Mucosa of gallbladder (tissue), 1 donor: ENCODE results near the gene C2CD3. TPM values are rescaled to one million over a fixed set of nuclear protein-coding genes. Genes with fewer than 3 reads are reported as not detected.
"Not testable (repeated sequence)": the region's sequence is repeated elsewhere in the genome, so short reads cannot be mapped to it uniquely, and the experiment has no call there.

Experiments used
- DNase-seq: peaks from one replicate; pipeline ENCODE4 v3.0.0-alpha.2; 2020; ENCODE audit warnings: low spot score
- total RNA-seq: library from RNA; stranded (reverse); gene quantifications from one replicate; pipeline ENCODE4 v1.2.1, GENCODE V29; 2021
- donor health status: DM: no; HTN: no; CAD: no.

Gene C2CD3
- total RNA-seq, 1 donor from 2014 or later, result 24.8 TPM

DNA sequence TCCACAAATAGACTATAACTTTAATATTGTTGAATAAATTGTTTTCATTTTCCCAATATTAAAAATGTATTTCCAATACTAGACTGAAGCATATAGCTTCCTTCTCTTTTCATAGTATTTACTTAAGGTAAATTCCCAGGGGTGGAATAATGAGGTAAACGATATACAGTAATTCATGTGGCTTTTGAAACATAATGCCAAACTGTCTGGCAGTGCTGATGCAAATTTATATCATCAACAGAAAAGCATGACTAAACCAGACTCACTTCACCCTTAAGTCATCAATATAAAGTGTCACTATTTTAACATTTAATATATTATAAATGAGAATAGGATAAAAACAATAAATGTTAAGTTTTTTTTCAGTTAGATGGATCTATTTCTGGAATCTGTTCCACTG, 13.6 kb downstream of the C2CD3 start:
- no peak for DNase-seq

- no peak for DNase-seq
Observed at GRCh38 chr11:74154620-74155281, 16.1 kb downstream of the C2CD3 start.

- DNase-seq, result no peak
Observed at GRCh38 chr11:74153224-74153623, 17.6 kb downstream of the C2CD3 start.

DNA sequence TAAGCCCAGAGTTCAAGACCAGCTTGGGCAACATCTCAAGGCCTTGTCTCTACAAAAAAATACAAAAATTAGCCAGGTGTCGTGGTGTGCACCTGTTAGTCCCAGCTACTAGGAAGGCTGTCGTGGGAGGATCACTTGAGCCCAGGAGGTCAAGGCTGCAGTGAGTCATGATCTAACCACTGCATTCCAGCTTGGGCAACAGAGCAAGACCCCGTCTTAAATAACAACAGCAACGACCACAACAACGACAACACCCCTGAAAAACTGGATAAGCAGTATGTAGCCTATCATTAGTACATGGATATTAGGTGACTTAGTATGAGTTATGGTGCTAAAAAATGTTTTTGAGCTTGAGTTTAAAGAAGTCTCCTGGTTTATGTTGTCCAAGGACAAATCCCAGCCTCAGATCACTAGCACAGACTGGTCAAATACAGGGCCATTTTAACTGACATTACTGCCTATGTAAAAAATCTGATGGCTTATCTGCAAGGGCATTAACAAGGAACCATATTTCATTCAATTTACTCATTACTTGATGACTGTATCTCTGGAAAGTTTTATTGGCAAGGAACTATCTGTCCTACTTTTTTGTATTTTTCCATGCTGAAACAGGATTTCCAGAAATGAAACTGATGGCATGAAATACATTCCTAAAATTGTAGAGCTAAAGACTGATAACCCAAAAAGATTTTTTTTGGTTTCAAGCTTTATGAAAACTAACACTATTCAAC, 23.4 kb downstream of the C2CD3 start:
- DNase-seq, result no peak

DNA sequence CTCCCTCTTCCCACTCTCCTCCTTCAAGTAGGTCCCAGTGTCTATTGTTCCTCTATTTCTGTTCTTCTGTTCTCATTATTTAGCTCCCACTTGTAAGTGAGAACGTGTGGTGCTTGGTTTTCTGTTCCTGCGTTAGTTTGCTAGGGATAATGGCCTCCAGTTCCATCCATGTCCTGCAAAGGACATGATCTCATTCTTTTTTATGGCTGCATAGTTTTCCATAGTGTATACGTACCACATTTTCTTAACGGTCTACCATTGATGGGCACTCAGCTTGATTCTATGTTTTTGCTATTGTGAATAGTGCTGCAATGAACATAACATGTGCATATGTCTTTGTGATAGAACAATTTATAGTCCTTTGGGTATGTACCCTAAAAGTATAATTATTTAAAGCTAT, 26.2 kb downstream of the C2CD3 start:
- DNase-seq, result no peak

DNA sequence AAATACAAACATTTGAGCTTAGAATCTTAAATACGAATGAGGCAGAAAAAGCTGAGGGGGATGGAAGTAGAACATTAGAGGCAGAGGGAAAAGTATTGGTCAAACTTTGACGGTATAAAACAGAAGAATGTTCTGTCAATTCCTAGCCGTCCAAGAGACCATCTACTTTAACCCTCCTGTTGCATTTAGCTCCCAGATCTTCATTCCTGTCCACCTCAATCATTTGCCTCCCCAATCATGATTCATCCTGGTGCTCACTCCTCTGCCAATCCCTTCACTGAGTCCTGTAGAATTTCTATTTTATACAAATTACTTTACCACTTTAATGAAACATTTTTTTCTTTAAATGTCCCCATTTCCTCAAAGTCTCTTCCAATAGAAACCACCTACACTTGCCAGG, 28.2 kb downstream of the C2CD3 start:
- DNase-seq, result no peak

- DNase-seq, result no peak
Observed at GRCh38 chr11:74141908-74142307, 28.9 kb downstream of the C2CD3 start.

DNA sequence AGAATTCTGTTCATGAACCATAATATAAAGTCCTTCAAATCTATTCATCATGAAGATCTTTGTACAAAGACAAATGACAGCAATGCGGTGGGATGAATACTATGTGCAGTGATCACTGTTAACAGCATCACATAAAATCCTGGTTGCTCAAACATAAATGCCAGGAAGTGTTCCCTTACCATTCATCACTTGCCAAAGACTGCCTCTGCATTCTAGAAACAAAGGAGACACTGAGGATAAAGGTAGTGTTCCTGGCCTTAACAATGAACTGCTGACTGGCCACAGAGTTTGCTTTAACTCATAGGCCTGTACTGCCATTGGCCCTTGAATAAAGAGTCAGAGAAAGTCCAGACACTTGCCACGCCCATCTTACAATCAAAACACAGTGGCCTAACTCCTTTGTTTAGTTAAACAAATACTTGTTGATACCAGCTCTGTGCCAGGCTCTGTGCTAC, 29.5 kb downstream of the C2CD3 start:
- peak; percentile 22 for DNase-seq

GRCh38 chr11:74139919-74140431, 30.8 kb downstream of the C2CD3 start:
- not testable (repeated sequence) for DNase-seq

- DNase-seq, result no peak
Observed at GRCh38 chr11:74139151-74139918, 31.5 kb downstream of the C2CD3 start.

DNA sequence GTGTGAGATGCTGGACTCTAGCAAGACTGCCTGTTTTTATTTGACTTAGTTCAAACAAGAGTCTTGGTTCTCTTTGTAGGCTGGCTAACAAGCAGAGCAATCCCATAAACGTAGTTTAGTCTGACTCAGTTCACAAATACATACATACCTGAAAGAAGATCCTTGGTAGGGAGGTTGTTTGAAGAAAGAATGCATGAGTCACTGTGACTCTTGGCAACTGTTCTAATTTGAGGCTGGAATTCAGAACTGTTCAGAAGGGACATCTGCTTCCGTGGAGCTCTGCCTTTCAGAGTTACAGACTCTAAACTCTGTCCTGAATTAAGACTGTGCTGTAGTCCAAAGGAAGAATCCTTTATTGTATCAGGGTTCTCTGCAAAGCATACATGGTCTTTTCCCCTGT, 32.2 kb downstream of the C2CD3 start:
- DNase-seq, result peak; percentile 61

DNA sequence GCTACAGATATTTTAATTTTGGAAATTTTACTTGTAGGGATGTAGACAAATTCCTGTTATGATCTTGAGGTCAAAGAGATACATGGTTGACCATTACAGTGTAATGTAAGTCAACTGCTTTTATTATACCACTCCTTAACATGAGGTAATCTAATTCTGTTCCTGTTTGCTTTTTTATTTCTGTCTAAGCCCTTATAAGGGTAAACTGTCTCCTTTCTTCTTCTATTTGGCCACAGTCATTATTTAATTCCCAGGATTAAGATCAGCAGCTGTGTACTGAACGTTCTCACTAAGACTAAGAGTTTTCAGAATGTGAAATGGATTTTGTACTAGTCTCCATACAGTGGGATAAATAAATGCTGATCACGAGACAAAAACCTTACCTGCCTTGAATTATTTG, 32.8 kb downstream of the C2CD3 start:
- no peak for DNase-seq

DNA sequence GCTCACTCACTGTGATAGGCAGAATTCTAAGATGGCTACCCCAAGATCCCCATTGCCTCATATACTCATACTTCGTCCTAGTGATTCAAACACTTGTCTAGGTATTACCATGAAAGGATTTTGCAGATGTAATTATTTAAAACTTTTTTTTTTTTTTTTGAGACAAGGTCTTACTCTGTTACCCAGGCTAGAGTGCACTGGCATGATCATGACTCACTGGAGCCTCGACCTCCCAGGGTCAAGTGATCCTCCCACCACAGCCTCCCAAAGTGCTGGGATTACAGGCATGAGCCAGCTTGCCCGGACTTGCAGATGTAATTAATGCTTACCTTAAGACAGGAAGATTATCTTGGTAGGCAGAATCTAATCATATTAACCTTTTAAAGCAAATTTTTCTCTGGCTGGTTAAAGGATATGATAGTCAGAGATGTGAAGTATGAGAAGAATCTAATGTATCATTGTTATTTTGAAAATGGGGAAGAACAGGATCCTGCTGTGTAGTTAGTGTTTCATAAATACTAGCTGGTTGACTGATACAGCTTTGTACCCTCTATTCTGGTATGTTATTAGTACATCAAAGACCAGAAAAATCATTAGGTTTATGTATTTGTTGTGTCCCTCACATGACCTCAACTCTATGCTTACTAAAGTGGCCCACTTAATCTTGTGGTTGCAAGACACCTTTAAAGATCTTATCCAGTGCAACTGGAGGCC, 35.5 kb downstream of the C2CD3 start:
- no peak for DNase-seq

DNA sequence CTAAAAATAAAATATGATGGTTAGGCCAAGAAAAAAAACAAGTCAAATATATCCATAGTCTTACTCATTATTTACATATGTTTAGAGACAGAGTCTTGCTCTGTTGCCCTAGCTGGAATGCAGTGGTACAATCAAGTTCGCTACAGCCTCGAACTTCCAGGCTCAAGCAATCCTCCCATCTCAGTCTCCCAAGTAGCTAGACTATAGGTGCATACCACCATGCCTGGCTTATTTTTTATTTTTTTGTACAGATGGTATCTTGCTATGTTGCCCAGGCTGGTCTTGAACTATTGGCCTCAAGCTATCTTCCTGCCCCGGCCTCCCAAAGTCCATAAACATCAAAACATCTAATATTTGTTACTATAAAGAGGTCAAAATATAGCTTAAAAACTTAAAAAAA, 36.1 kb downstream of the C2CD3 start:
- DNase-seq, result no peak

GRCh38 chr11:74133436-74133835, 37.4 kb downstream of the C2CD3 start:
- no peak for DNase-seq

GRCh38 chr11:74132833-74133232, 38.0 kb downstream of the C2CD3 start:
- no peak for DNase-seq

GRCh38 chr11:74129121-74129520, 41.7 kb downstream of the C2CD3 start:
- DNase-seq, result not testable (repeated sequence)

DNA sequence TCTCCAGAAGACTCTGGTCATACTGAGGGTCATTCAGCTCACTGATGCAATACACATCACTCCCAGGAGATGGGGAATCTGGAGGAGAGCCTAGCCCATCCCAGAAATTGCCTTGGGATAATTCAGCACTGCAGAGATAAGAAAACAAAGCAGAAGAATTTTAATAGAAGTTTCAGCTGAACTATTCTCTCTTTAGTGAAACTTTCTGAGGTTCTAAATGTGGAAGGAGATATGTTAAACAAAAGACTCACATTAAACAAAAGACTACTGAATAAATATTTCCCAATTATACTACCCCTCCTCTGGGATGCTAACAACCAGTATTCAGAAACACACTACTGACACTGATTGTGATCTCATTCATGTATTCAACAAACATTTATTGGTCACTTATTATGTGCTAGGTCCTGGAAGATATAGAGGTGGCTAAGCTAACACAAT, 47.8 kb downstream of the C2CD3 start:
- no peak for DNase-seq

GRCh38 chr11:74121804-74122203, 49.0 kb downstream of the C2CD3 start:
- DNase-seq, result no peak

DNA sequence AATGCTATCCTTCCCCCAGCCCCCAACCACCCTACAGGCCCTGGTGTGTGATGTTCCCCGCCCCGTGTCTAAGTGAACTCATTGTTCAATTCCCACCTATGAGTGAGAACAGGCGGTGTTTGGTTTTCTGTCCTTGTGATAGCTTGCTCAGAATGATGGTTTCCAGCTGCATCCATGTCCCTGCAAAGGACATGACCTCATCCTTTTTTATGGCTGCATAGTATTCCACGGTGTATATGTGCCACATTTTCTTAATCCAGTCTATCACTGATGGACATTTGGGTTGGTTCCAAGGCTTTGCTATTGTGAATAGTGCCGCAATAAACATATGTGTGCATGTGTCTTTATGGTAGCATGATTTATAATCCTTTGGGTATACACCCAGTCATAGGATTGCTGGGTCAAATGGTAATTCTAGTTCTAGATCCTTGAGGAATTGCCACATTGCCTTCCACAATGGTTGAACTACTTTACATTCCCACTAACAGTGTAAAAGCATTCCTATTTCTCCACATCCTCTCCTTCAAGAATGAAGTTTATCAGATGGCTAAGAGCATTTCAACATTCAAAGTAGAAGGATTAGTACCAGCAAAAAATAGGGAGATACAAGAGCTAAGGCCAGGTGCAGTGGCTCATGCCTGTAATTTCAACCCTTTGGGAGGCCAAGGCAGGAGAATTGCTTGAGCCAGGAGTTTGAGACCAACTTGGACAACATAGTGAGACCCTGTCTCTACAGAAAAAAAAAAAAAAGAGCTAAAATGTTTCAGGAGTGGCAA, 50.4 kb downstream of the C2CD3 start:
- not testable (repeated sequence) for DNase-seq

GRCh38 chr11:74116719-74117118, 54.1 kb downstream of the C2CD3 start:
- no peak for DNase-seq
